Mesendoderm (in vitro differentiated cells): ENCODE measurements around the gene TNFAIP8L1.

ENCODE experiments used
- DNase-seq: peaks from one replicate; pipeline ENCODE4 v3.0.0; 2013
- H2AK5ac ChIP-seq: 2 replicates; pipeline ENCODE4 v1.6.1; 2013; ENCODE audit warnings: low read length, inconsistent platforms
- H2BK120ac ChIP-seq: 2 replicates; pipeline ENCODE4 v1.6.1; 2013; ENCODE audit warnings: low read depth, mild to moderate bottlenecking, low read length, moderate library complexity, mixed read lengths
- H2BK15ac ChIP-seq: replicated peaks from 2 replicates; pipeline ENCODE4 v1.6.1; 2013; ENCODE audit warnings: low read depth, mild to moderate bottlenecking, moderate library complexity
- H2BK5ac ChIP-seq: 2 replicates; pipeline ENCODE4 v1.6.1; 2013; ENCODE audit warnings: low read length, inconsistent platforms
- H3K18ac ChIP-seq: 2 replicates; pipeline ENCODE4 v1.6.1; 2013; ENCODE audit warnings: mild to moderate bottlenecking, low read length, mixed read lengths
- H3K23ac ChIP-seq: one replicate; pipeline ENCODE4 v1.6.1; 2013; ENCODE audit warnings: low read length
- H3K27ac ChIP-seq: 2 replicates; pipeline ENCODE4 v1.5.1; 2013; ENCODE audit warnings: low read depth, mild to moderate bottlenecking, inconsistent platforms, low read length, moderate library complexity
- H3K27me3 ChIP-seq: 2 replicates; pipeline ENCODE4 v1.6.1; 2013; ENCODE audit warnings: low read length, control low read depth, mild to moderate bottlenecking, inconsistent platforms; ENCODE audit not compliant: insufficient read depth, poor library complexity
- H3K36me3 ChIP-seq: 2 replicates; pipeline ENCODE4 v1.6.1; 2013; ENCODE audit warnings: low read length, inconsistent platforms; ENCODE audit not compliant: control insufficient read depth, insufficient read depth
- H3K4ac ChIP-seq: one replicate; pipeline ENCODE4 v1.6.1; 2013; ENCODE audit warnings: low read depth, mild to moderate bottlenecking, low read length, moderate library complexity
- H3K4me1 ChIP-seq: 2 replicates; pipeline ENCODE4 v1.6.1; 2013; ENCODE audit warnings: low read depth, low read length, inconsistent platforms; ENCODE audit not compliant: control insufficient read depth
- H3K4me2 ChIP-seq: 2 replicates; pipeline ENCODE4 v1.6.1; 2013; ENCODE audit warnings: low read length
- H3K4me3 ChIP-seq: 2 replicates; pipeline ENCODE4 v1.5.1; 2013; ENCODE audit warnings: mild to moderate bottlenecking, low read length
- H3K56ac ChIP-seq: one replicate; pipeline ENCODE4 v1.6.1; 2013; ENCODE audit warnings: low read length
- H3K79me1 ChIP-seq: 2 replicates; pipeline ENCODE4 v1.6.1; 2013; ENCODE audit warnings: low read length, inconsistent platforms
- H3K79me2 ChIP-seq: 2 replicates; pipeline ENCODE4 v1.6.1; 2013; ENCODE audit warnings: mild to moderate bottlenecking, low read length; ENCODE audit not compliant: control insufficient read depth, insufficient read depth
- H3K9ac ChIP-seq: 2 replicates; pipeline ENCODE4 v1.6.1; 2013; ENCODE audit warnings: low read length, inconsistent platforms
- H4K5ac ChIP-seq: one replicate; pipeline ENCODE4 v1.6.1; 2013; ENCODE audit warnings: low read length
- H4K8ac ChIP-seq: one replicate; pipeline ENCODE4 v1.6.1; 2013; ENCODE audit warnings: low read depth, mild to moderate bottlenecking, control low read depth, low read length, moderate library complexity
- WGBS: extraction: QIAGEN DNeasy Blood & Tissue Kit; methylation state at CpG from one replicate; pipeline ENCODE4 v1.1.7; 2013; ENCODE audit warnings: low lambda C conversion rate, missing lambda C conversion rate; ENCODE audit not compliant: insufficient coverage; ENCODE audit errors: extremely low coverage; 5-methylcytosine and 5-hydroxymethylcytosine counted together

Gene TNFAIP8L1

DNA sequence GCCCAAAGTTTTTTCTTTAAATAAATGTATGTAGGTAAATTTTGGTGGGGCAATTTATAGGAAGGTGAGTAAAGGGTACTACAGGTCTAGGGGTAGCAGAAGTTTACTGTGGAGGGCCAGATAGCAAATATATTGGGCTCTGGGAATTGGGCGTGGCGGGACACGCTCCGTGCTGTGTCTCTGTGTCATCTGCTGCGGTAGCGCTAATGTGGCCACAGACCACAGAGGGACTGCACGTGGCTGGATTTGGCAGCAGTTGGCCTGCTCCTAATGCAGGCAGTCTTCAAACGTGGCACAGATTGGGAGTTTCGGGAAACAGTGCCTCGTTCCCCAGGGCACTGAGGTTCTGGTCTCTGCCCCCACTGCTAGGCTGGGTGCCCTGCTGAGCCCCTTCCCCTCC lies 47.4 kb downstream of the TNFAIP8L1 start:
- Histone ChIP-seq H3K79me2 (no peaks in the 10 kb centered on the region), H2AK5ac (no peak overlapping the region), H3K56ac (no peak overlapping the region), H3K4me1 (no peaks in the 10 kb centered on the region), H3K4me3 (no peak overlapping the region), H3K79me1 (no peaks in the 10 kb centered on the region), H3K18ac (no peak overlapping the region), H4K8ac (no peak overlapping the region), H3K27me3 (no peaks in the 10 kb centered on the region), H3K23ac (no peak overlapping the region), H4K5ac (no peak overlapping the region), H3K4me2 (no peak overlapping the region), H2BK15ac (no peak overlapping the region), H3K9ac (no peak overlapping the region), H2BK5ac (no peak overlapping the region), H3K4ac (no peak overlapping the region), H2BK120ac (no peak overlapping the region), H3K36me3 (peaks cover 2% of the 10 kb centered on the region), H3K27ac (no peak overlapping the region)
- no CpG with 5 or more reads among the region's 10 CpGs for WGBS
- DNase-seq, result no peak

DNA sequence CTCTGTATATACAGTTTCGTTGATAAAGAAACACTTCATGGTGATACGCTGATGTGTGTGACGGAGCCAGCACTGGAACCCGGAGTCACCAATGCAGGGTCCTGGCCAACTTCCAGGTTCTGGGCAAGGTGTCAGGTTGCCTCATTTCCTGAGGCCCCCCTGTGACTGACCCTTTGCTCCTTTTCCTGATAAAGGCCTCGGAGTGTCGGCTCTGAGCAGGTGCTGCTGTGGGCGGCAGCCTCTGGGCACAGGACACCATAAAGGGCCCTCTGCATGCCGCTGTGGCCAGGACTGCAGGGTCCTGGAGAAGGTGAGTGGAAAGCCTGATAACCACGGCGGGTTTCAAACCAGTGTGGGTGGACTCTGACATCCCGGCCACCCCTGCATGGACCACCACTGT lies 48.1 kb downstream of the TNFAIP8L1 start:
- Histone ChIP-seq H4K5ac (no peak overlapping the region), H3K9ac (no peak overlapping the region), H3K79me2 (no peaks in the 10 kb centered on the region), H3K36me3 (peaks cover 2% of the 10 kb centered on the region), H2BK15ac (no peak overlapping the region), H3K4me3 (no peak overlapping the region), H3K27ac (no peak overlapping the region), H3K27me3 (no peaks in the 10 kb centered on the region), H3K79me1 (no peaks in the 10 kb centered on the region), H3K4me2 (no peak overlapping the region), H3K4ac (no peak overlapping the region), H2AK5ac (no peak overlapping the region), H3K4me1 (no peaks in the 10 kb centered on the region), H2BK120ac (no peak overlapping the region), H3K23ac (no peak overlapping the region), H2BK5ac (no peak overlapping the region), H4K8ac (no peak overlapping the region), H3K56ac (no peak overlapping the region), H3K18ac (no peak overlapping the region)
- DNase-seq, result no peak
- WGBS, result no CpG with 5 or more reads among the region's 11 CpGs

DNA sequence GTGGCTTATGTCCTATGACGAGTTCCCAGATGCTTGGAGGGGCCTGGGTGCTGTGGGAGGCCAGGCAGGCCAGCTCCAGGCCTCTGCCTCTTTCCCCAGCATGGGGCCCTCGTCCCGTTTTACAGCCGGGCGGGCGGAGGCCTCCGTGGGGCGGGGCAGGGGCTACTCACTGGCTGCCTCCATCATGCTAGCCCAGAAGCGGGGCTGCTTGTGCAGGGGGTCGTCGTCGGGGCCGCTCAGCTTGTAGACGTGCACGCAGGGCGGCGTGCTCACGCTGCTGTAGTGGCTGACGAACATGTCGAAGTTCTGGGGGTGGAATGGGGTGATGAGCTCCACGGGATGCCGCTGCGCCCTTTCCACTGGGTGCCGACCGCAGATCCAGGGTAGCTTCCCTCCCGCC lies 49.3 kb downstream of the TNFAIP8L1 start:
- no peak overlapping the region for H3K27ac ChIP-seq
- H2AK5ac ChIP-seq, result no peak overlapping the region
- no peak overlapping the region for H2BK15ac ChIP-seq
- no peaks in the 10 kb centered on the region for H3K79me2 ChIP-seq
- DNase-seq, result no peak
- no peaks in the 10 kb centered on the region for H3K79me1 ChIP-seq
- H2BK5ac ChIP-seq, result no peak overlapping the region
- no peak overlapping the region for H3K18ac ChIP-seq
- H3K4me2 ChIP-seq, result no peak overlapping the region
- H3K4ac ChIP-seq, result no peak overlapping the region
- H3K23ac ChIP-seq, result no peak overlapping the region
- whole genome bisulfite sequencing, result no CpG with 5 or more reads among the region's 26 CpGs
- no peak overlapping the region for H3K9ac ChIP-seq
- no peak overlapping the region for H4K8ac ChIP-seq
- no peak overlapping the region for H2BK120ac ChIP-seq
- H4K5ac ChIP-seq, result no peak overlapping the region
- peaks cover 5% of the 10 kb centered on the region for H3K36me3 ChIP-seq
- no peaks in the 10 kb centered on the region for H3K4me1 ChIP-seq
- H3K27me3 ChIP-seq, result no peaks in the 10 kb centered on the region
- H3K56ac ChIP-seq, result no peak overlapping the region
- no peak overlapping the region for H3K4me3 ChIP-seq

DNA sequence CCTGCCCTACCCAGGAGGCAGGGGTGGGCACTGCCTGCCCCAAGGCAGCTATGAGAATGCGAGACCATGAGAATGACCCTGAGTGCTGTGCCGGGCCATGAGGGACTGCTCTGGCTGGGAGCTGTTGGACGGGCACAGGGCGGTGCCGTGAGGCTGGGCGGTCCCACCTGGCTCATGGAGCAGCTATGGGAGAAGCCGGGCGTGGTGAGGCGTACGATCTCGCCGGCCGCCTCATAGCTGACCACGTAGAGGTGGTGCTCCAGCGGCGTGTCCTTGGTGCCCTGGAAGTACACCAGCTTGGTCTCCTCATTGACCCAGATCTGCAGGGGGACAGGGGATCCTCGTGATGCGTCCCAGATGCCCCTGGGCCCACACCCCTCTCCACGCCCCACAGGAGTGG lies 50.1 kb downstream of the TNFAIP8L1 start:
- H3K36me3 ChIP-seq, result peaks cover 11% of the 10 kb centered on the region
- no peaks in the 10 kb centered on the region for H3K79me1 ChIP-seq
- DNase-seq, result no peak
- no peak overlapping the region for H3K23ac ChIP-seq
- H4K5ac ChIP-seq, result no peak overlapping the region
- H3K27ac ChIP-seq, result no peak overlapping the region
- no peak overlapping the region for H4K8ac ChIP-seq
- H2BK15ac ChIP-seq, result no peak overlapping the region
- H3K4me1 ChIP-seq, result no peaks in the 10 kb centered on the region
- no peaks in the 10 kb centered on the region for H3K79me2 ChIP-seq
- H3K56ac ChIP-seq, result no peak overlapping the region
- H2BK5ac ChIP-seq, result no peak overlapping the region
- no peak overlapping the region for H2AK5ac ChIP-seq
- H3K18ac ChIP-seq, result no peak overlapping the region
- no peak overlapping the region for H2BK120ac ChIP-seq
- no peak overlapping the region for H3K9ac ChIP-seq
- H3K4ac ChIP-seq, result no peak overlapping the region
- WGBS, result no CpG with 5 or more reads among the region's 19 CpGs
- no peaks in the 10 kb centered on the region for H3K27me3 ChIP-seq
- H3K4me3 ChIP-seq, result no peak overlapping the region
- H3K4me2 ChIP-seq, result no peak overlapping the region

DNA sequence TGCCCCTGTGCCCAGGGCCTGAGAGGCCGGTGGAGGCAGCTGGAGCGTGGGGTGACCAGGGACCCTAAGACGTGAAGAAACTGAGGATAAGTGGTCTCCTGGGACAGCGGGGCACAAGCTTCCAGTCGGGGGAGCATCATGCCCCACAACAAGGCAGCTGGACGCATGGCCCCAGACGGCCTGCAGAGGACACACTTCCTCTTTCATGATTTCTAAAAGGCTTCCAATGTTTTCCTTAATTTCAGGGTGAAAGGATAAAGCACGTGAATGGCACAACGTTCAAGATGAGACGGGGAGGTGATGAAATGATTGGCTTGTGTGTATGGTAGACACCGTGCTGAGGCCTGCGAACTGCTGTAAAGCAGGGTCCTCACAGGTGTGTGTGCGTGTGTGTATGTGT lies 51.0 kb downstream of the TNFAIP8L1 start:
- no CpG with 5 or more reads among the region's 13 CpGs for WGBS
- Histone ChIP-seq H2BK5ac (no peak overlapping the region), H3K4me3 (no peak overlapping the region), H3K79me2 (no peaks in the 10 kb centered on the region), H3K56ac (no peak overlapping the region), H2BK120ac (no peak overlapping the region), H4K8ac (no peak overlapping the region), H3K18ac (no peak overlapping the region), H3K23ac (no peak overlapping the region), H4K5ac (no peak overlapping the region), H3K4ac (no peak overlapping the region), H3K9ac (no peak overlapping the region), H3K79me1 (no peaks in the 10 kb centered on the region), H2AK5ac (no peak overlapping the region), H3K4me2 (no peak overlapping the region), H3K4me1 (no peaks in the 10 kb centered on the region), H3K27ac (no peak overlapping the region), H3K27me3 (no peaks in the 10 kb centered on the region), H3K36me3 (peaks cover 11% of the 10 kb centered on the region), H2BK15ac (no peak overlapping the region)
- no peak for DNase-seq

DNA sequence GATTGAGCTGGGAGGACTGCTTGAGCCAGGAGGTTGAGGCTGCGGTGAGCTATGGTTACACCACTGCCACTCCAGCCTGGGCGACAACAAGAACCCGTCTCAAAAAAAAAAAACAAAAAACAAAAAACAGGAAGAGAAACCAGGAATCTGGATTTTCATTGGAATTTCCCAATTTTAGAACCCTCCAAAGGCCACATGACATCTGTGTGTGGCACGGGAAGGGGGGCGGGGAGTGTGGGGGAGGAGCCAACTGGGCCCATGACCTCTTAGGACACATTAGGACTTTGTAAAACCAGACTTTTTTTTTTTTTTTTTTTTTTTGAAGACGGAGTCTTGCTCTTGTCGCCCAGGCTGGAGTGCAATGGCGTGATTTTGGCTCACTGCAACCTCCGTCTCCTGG lies 52.1 kb downstream of the TNFAIP8L1 start:
- Histone ChIP-seq H3K9ac (no peak overlapping the region), H3K27ac (no peak overlapping the region), H3K4ac (no peak overlapping the region), H3K4me2 (no peak overlapping the region), H3K36me3 (peaks cover 13% of the 10 kb centered on the region), H3K4me1 (no peaks in the 10 kb centered on the region), H3K18ac (no peak overlapping the region), H3K79me2 (no peaks in the 10 kb centered on the region), H3K79me1 (no peaks in the 10 kb centered on the region), H3K4me3 (no peak overlapping the region), H2AK5ac (no peak overlapping the region), H3K56ac (no peak overlapping the region), H4K8ac (no peak overlapping the region), H3K27me3 (no peaks in the 10 kb centered on the region), H2BK120ac (no peak overlapping the region), H2BK15ac (no peak overlapping the region), H3K23ac (no peak overlapping the region), H2BK5ac (no peak overlapping the region), H4K5ac (no peak overlapping the region)
- WGBS, result no CpG with 5 or more reads among the region's 9 CpGs
- no peak for DNase-seq
